GM23248 (cell line): ENCODE data around the gene ARID1B.
"Not testable (repeated sequence)": the region's sequence is repeated elsewhere in the genome, so short reads cannot be mapped to it uniquely, and the experiment has no call there.

ENCODE experiments used
- EZH2 ChIP-seq: fragments of 200-600 bp; sonication (generic); IDR thresholded peaks from 2 replicates; pipeline ENCODE4 v1.6.1; 2018; ENCODE audit warnings: antibody characterized with exemption, mild to moderate bottlenecking; ENCODE audit not compliant: insufficient read depth, poor library complexity, severe bottlenecking
- EZH2phosphoT487 ChIP-seq: fragments of 200-600 bp; sonication (generic); IDR thresholded peaks from 2 replicates; pipeline ENCODE4 v1.6.1; 2018; ENCODE audit warnings: antibody characterized with exemption, moderate library complexity, mild to moderate bottlenecking, low read depth; ENCODE audit not compliant: insufficient read depth

- not testable (repeated sequence) for TF ChIP-seq EZH2, EZH2phosphoT487
Measured at GRCh38 chr6:156945789-156946172, 168.6 kb downstream of the ARID1B start.
